H1 (cell line): Measurements from ENCODE around the gene ANXA1. TPM values are rescaled to one million over a fixed set of nuclear protein-coding genes. Genes with fewer than 3 reads are reported as not detected.

Experiments
- polyA plus RNA-seq, 7 experiments: library from polyadenylated mRNA; depleted of rRNA in 3 of 7; stranded (reverse) in 5 of 7; unstranded in 2 of 7; fragments of >200 nt in 5 of 7; fragments of 200-250 nt in 2 of 7; gene quantifications; 1 replicate in 5 of 7; 2 replicates in 1 of 7; 4 replicates in 1 of 7; pipeline versions ENCODE4 v1.2.1 to v1.2.3, GENCODE V29; 2011 to 2013; ENCODE audit warnings: missing spikeins in 2 of 7, mixed read lengths in 2 of 7
- total RNA-seq: library from RNA; stranded (reverse); fragmentation: NEBNext Ultra II Directional; extraction: Animal tissue kit (Norgen Biotek cat#: 25700); gene quantifications from 2 replicates; pipeline ENCODE4 v1.2.1, GENCODE V29; 2021

ANXA1 gene
- total and polyA plus RNA-seq, 2 of the 8 experiments (the other 6 are each of a cell fraction or from before 2014, with no cell fraction given) = 0.71 to 5.7 TPM

Other genes starting within 250 kb of the ANXA1 start
- gene ALDH1A1, start 198.8 kb upstream of the ANXA1 start, total RNA-seq = 0.82 and 1.1 TPM in 2 replicates
- 0.39 and 0.50 TPM in 2 replicates for gene ALDH1A1, start 198.8 kb upstream of the ANXA1 start, polyA plus RNA-seq (2011; rRNA removed)